Right atrium auricular region (tissue), 2 donors: Measurements from ENCODE around the gene EVI5. TPM values are rescaled to one million over a fixed set of nuclear protein-coding genes. Genes with fewer than 3 reads are reported as not detected.

Experiments
- DNase-seq: peaks from one replicate; pipeline ENCODE4 v3.0.0-alpha.2; 2019; ENCODE audit warnings: low spot score
- H3K27ac ChIP-seq, 2 donors: fragments of 200-600 bp; sonication (generic); 1 replicate in 1 of 2; 2 replicates in 1 of 2; pipeline ENCODE4 v1.5.1; 2016 to 2019
- H3K27me3 ChIP-seq, 2 donors: fragments of 200-600 bp; sonication (generic); one replicate each; pipeline versions ENCODE4 v1.5.1 to v1.6.0; 2017 to 2019
- H3K36me3 ChIP-seq: fragments of 200-600 bp; sonication (generic); one replicate; pipeline ENCODE4 v1.5.1; 2016
- H3K4me1 ChIP-seq, 2 donors: fragments of 200-600 bp; sonication (generic); one replicate each; pipeline versions ENCODE4 v1.5.1 to v1.6.0; 2017 to 2019
- H3K4me3 ChIP-seq, 2 donors: fragments of 200-600 bp; sonication (generic); 1 replicate in 1 of 2; 2 replicates in 1 of 2; pipeline ENCODE4 v1.5.1; 2017 to 2019; ENCODE audit warnings: mild to moderate bottlenecking in 1 of 2, moderate library complexity in 1 of 2
- H3K9me3 ChIP-seq, 2 donors: fragments of 200-600 bp; sonication (generic); one replicate each; pipeline ENCODE4 v1.5.1; 2019
- total RNA-seq, 2 donors: library from RNA; depleted of rRNA; stranded (reverse); fragments of >200 nt; gene quantifications; one replicate each; pipeline ENCODE4 v1.1.0, GENCODE V29; 2016
- TF ChIP-seq, protein P1 (sequence below), 2 donors: fragments of 200-600 bp; sonication (generic); IDR thresholded peaks; one replicate each; pipeline ENCODE4 v1.5.1; 2019; ENCODE audit warnings: antibody characterized with exemption in 2 of 2

EVI5 gene
- total RNA-seq, 2 donors from 2014 or later = 26.4 to 41.9 TPM

DNA sequence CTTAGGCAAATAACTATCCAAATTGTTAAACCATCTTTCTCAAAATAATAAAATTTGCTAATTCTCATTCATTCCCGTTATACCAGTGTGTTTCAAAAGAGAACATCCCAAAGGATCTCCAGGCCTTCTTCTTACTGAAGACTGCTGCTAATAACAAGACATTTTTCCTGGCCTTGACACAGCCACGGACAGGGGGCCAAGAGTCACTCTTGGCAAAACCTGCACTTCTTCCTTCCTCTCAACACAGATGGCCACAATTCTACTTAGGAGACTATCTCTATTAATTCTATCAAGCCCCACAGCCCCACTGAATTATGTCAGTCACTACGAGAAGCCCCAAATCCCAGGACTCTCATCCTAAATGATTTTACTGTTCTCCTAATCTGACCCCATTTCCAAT is 86.0 kb downstream of the EVI5 start:
- H3K27ac ChIP-seq = no peak overlapping the region
- no peak for DNase-seq
- TF ChIP-seq, protein P1, sequence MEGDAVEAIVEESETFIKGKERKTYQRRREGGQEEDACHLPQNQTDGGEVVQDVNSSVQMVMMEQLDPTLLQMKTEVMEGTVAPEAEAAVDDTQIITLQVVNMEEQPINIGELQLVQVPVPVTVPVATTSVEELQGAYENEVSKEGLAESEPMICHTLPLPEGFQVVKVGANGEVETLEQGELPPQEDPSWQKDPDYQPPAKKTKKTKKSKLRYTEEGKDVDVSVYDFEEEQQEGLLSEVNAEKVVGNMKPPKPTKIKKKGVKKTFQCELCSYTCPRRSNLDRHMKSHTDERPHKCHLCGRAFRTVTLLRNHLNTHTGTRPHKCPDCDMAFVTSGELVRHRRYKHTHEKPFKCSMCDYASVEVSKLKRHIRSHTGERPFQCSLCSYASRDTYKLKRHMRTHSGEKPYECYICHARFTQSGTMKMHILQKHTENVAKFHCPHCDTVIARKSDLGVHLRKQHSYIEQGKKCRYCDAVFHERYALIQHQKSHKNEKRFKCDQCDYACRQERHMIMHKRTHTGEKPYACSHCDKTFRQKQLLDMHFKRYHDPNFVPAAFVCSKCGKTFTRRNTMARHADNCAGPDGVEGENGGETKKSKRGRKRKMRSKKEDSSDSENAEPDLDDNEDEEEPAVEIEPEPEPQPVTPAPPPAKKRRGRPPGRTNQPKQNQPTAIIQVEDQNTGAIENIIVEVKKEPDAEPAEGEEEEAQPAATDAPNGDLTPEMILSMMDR (IDR thresholded peaks at IDR 0.05) = no peak
- no peaks in the 10 kb centered on the region for H3K27me3 ChIP-seq
- peaks cover 20% of the 10 kb centered on the region for H3K36me3 ChIP-seq
- H3K4me3 ChIP-seq = no peak overlapping the region
- H3K9me3 ChIP-seq = no peaks in the 10 kb centered on the region
- H3K4me1 ChIP-seq = peaks cover 0 to 11% of the 10 kb centered on the region in 2 donors

DNA sequence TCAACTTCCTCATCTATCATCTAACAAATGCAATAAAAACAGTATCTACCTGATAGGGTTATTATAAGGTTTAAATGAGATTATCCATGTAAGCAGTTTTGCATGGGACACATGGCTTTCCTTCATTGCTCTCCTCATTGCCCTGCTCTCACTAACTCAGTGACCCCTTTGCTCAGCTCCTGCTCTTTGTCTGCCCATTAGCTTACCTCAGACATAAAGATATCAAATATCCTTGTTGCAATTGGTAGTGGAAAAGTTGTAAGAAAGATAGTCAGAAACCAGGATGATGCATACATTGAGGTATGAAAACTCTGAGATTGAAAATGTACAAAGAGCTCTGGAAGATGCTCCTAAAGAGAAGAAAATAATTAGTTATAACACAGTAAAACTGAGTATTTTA is 89.8 kb downstream of the EVI5 start:
- peaks cover 39% of the 10 kb centered on the region for H3K36me3 ChIP-seq
- H3K4me3 ChIP-seq = no peak overlapping the region
- DNase-seq = no peak
- H3K27me3 ChIP-seq = no peaks in the 10 kb centered on the region
- H3K27ac ChIP-seq = no peak overlapping the region
- H3K9me3 ChIP-seq = no peaks in the 10 kb centered on the region
- H3K4me1 ChIP-seq = peaks cover 0 to 7% of the 10 kb centered on the region in 2 donors
- TF ChIP-seq, protein P1 (IDR thresholded peaks at IDR 0.05) = no peak

DNA sequence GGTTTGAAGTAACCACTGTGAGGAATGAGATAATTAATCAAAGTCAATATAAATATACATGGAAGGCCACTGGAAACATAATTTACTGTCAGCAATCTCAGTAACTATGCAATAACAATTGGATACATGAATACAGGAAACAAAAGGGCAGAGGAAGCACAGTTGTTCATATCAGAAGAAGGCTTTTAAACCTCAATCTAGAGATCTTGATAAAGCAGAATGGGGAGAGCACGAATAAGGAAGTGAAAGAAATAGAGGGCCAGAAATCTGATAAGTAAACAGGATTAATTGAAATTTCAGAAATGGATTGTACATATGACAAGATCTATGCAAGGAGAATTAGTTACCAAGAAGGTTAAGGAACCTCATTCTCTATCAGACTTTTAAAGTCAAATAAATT is 93.0 kb downstream of the EVI5 start:
- H3K27me3 ChIP-seq = no peaks in the 10 kb centered on the region
- H3K9me3 ChIP-seq = no peaks in the 10 kb centered on the region
- peaks cover 51% of the 10 kb centered on the region for H3K36me3 ChIP-seq

DNA sequence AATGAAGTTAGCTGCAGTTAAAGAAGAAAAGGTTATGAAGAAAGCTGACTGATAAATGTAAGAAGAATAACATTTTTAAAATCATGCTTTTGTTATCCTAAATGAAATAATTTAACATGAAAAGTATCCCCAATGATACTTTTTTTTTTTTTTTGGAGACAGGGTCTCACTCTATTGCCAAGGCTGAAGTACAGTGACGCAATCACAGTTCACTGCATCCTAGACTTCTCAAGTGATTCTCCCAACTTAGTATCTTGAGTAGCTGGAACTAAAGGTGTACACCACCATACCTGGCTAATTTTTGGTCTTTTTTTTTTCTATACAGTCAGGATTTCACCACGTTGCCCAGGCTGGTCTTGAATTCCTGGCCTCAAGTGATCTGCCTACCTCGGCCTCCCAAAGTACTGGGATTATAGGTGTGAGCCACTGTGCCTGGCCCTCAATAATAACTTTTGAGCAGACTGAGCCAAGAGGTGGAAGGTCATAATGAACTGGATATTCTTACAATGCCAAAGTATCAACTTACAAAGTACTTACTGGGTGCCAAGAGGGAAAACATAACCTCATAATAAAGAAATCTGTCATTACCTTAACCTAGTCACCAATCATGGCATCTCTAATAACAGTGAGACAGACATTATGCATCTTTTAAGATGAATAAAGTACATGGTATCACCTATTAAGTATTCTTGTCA is 94.5 kb downstream of the EVI5 start:
- Histone ChIP-seq H3K4me3 (no peak overlapping the region), H3K27me3 (no peaks in the 10 kb centered on the region), H3K36me3 (peaks cover 46% of the 10 kb centered on the region), H3K9me3 (no peaks in the 10 kb centered on the region), H3K4me1 (no peaks in the 10 kb centered on the region), H3K27ac (no peak overlapping the region)
- TF ChIP-seq, protein P1 (IDR thresholded peaks at IDR 0.05) = no peak
- no peak for DNase-seq

More for the DNA sequence above, 93.0 kb downstream of the EVI5 start:
- DNase-seq = no peak
- TF ChIP-seq, protein P1 (IDR thresholded peaks at IDR 0.05) = no peak
- Histone ChIP-seq H3K4me1 (no peaks in the 10 kb centered on the region), H3K27ac (no peak overlapping the region), H3K4me3 (no peak overlapping the region)

DNA sequence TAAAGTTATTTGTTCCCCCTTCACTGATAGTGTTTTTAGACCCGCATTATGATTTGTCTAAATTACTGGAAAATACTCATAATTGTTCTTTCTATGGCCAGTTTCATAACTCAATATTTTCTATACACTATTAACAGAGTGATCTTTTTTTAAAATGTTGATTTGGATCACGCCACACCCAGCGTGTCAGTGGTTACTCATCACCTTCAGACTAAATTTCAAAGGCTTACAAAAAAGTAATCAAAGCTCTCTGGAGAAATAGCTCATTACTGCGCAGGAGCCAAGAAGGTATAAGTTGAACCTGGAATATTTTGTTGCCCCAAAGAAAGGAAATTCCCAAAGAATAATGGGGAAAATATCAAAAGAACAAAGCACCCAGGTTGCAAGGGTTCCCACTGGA is 104.9 kb downstream of the EVI5 start:
- no peak for DNase-seq
- Histone ChIP-seq H3K4me3 (no peak overlapping the region), H3K27ac (no peak overlapping the region), H3K9me3 (no peaks in the 10 kb centered on the region), H3K27me3 (no peaks in the 10 kb centered on the region), H3K4me1 (no peaks in the 10 kb centered on the region), H3K36me3 (peaks cover 13% of the 10 kb centered on the region)
- TF ChIP-seq, protein P1 (IDR thresholded peaks at IDR 0.05) = no peak

DNA sequence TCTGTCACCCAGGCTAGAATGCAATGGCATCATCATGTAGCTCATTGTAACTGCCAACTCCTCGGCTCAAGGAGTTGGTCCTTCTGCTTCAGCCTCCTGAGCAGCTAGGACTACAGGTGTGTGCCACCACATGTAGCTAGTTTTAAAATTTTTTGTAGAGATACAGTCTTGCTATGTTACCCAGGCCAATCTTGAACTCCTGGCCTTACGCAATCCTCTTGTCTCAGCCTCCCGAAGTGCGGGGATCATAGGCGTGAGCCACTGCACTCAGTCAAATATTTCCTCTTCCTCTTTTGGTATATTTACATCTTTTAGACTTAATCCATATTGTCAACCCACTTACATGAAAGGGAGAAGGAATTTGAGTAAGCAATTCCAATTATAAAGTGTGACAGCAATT is 121.1 kb downstream of the EVI5 start:
- no peaks in the 10 kb centered on the region for H3K27me3 ChIP-seq
- no peaks in the 10 kb centered on the region for H3K36me3 ChIP-seq
- H3K27ac ChIP-seq = no peak overlapping the region
- TF ChIP-seq, protein P1 (IDR thresholded peaks at IDR 0.05) = no peak
- DNase-seq = no peak
- H3K4me3 ChIP-seq = no peak overlapping the region
- H3K4me1 ChIP-seq = no peaks in the 10 kb centered on the region
- no peaks in the 10 kb centered on the region for H3K9me3 ChIP-seq
